Measurements from ENCODE around the gene FRYL. TPM values are rescaled to one million over a fixed set of nuclear protein-coding genes. Genes with fewer than 3 reads are reported as not detected.

The FRYL gene
- total RNA-seq, 4 donors from 2014 or later = 51.1 to 96.5 (median 70.6) TPM

DNA sequence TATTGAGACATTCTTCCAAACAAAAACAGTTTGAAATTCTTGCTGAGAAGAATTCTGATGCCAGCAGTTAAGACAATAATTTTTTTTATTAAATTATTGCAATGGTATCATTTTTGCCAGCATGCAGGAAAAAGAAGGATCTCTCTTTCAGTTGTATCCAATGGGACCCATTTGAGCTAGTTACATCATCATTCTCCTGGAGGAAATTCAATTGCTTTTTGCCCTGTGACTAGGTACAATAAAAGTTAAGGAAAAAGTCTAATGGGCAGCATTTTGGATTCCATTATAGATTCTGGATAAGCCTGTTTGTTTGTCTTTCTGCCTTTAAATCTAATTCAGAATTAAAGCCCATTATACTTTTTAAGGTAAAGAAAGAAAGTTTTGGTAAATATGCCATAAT is 10.5 kb upstream of the FRYL start:
- no peak for DNase-seq (ENCODE audit: low spot score in 2 of 2)
- TF ChIP-seq, protein P1, sequence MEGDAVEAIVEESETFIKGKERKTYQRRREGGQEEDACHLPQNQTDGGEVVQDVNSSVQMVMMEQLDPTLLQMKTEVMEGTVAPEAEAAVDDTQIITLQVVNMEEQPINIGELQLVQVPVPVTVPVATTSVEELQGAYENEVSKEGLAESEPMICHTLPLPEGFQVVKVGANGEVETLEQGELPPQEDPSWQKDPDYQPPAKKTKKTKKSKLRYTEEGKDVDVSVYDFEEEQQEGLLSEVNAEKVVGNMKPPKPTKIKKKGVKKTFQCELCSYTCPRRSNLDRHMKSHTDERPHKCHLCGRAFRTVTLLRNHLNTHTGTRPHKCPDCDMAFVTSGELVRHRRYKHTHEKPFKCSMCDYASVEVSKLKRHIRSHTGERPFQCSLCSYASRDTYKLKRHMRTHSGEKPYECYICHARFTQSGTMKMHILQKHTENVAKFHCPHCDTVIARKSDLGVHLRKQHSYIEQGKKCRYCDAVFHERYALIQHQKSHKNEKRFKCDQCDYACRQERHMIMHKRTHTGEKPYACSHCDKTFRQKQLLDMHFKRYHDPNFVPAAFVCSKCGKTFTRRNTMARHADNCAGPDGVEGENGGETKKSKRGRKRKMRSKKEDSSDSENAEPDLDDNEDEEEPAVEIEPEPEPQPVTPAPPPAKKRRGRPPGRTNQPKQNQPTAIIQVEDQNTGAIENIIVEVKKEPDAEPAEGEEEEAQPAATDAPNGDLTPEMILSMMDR (IDR thresholded peaks at IDR 0.05) = no peak
- TF ChIP-seq POLR2A (IDR thresholded peaks at IDR 0.05) = no peak
- intact Hi-C loops (cut with DNase I; ENCODE audit: low total_unique reads) = no loop called here
- no peak overlapping the region for H3K4me3 ChIP-seq (ENCODE audit: low read depth, poor library complexity, severe bottlenecking)

DNA sequence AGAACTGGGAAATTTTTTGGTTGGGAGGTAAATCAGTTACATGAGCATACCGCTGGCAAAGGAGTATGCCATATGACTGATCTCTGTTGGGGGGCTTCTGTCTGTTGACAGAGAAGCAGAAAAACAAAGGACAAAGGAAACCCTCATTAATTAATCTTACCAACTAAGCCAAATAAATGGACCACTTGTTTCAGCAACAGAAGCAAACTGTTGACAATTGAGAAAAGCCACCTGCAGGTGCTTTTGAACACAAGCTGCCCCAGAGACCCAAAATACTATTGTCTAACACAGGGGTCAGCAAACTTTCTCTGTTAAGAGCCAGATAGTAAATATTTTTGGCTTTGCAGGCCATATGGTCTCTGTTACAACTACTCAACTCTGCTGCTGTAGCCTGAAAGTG is 7.0 kb upstream of the FRYL start:
- no peak overlapping the region for H3K4me3 ChIP-seq (ENCODE audit: low read depth, poor library complexity, severe bottlenecking)
- intact Hi-C loops (cut with DNase I; ENCODE audit: low total_unique reads) = no loop called here
- WGBS, 2 donors = 63 to 88% methylated on average over 1 of the region's 1 CpG
- DNase-seq (ENCODE audit: low spot score in 2 of 2) = no peak
- no peak for TF ChIP-seq POLR2A (IDR thresholded peaks at IDR 0.05)
- TF ChIP-seq, protein P1 (IDR thresholded peaks at IDR 0.05) = no peak

DNA sequence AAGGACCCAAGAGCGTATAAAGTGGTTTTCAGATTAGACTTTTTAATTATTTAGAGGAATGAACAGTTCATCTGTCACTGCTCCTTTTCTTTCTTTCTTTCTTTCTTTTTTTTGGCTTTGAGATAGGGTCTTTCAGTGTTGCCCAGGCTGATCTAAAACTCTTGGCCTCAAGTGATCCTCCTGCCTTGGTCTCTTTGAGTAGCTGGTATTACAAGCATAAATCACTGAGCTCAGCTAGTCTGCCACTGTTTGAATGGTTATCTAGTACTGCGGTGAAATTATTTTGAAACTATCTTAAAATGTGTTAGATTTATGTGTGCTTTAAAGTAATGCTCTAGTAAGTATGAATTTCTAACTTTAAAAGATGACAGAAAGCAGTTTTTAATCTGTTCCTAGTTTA is 6.5 kb upstream of the FRYL start:
- H3K4me3 ChIP-seq (ENCODE audit: low read depth, poor library complexity, severe bottlenecking) = no peak overlapping the region
- DNase-seq (ENCODE audit: low spot score in 2 of 2) = no peak
- WGBS, 2 donors = 90 to 96% methylated on average over 2 of the region's 2 CpGs
- intact Hi-C loops (cut with DNase I; ENCODE audit: low total_unique reads) = no loop called here
- TF ChIP-seq, protein P1 (IDR thresholded peaks at IDR 0.05) = no peak
- TF ChIP-seq POLR2A (IDR thresholded peaks at IDR 0.05) = no peak

DNA sequence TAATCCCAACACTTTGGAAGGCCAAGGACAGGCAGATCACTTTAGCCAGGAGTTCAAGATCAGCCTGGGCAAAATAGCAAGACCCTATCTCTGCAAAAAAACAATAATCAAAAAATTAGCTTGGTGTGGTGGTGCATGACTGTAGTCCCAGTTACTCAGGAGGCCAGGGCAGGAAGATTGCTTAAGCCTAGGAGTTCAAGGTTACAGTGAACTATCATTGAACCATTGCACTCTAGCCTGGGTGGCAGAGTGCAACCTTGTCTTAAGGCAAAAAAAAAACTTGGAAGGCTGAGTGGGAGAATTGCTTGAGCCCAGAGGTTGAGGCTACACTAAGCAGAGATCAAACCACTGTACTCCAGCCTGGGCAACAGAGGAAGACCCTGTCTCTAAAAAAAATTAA is 5.2 kb upstream of the FRYL start:
- no peak overlapping the region for H3K4me3 ChIP-seq (ENCODE audit: low read depth, poor library complexity, severe bottlenecking)
- intact Hi-C loops (cut with DNase I; ENCODE audit: low total_unique reads) = no loop called here
- no peak for TF ChIP-seq POLR2A (IDR thresholded peaks at IDR 0.05)
- TF ChIP-seq, protein P1 (IDR thresholded peaks at IDR 0.05) = no peak
- no peak for DNase-seq (ENCODE audit: low spot score in 2 of 2)

DNA sequence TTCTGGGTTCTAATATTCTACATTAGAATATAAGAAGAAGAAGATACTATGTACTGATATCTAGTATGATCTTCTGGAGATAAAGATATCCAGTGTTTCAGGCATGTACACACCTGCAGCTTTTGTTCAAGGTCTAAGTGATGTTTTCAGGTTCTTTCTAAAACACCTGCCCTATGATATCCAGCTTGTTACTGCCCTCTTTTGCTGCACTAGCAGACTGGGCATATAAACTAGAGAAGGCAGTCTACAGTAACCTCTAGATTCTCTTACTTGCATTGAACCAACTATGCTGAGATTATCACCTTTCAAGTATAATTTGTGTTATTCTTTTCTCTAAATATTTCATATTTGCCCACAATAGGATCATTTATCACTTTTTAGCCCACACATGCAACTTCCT is 1.9 kb upstream of the FRYL start:
- H3K4me3 ChIP-seq (ENCODE audit: low read depth, poor library complexity, severe bottlenecking) = no peak overlapping the region
- TF ChIP-seq, protein P1 (IDR thresholded peaks at IDR 0.05) = no peak
- TF ChIP-seq POLR2A (IDR thresholded peaks at IDR 0.05) = no peak
- intact Hi-C loops (cut with DNase I; ENCODE audit: low total_unique reads) = no loop called here
- no peak for DNase-seq (ENCODE audit: low spot score in 2 of 2)

DNA sequence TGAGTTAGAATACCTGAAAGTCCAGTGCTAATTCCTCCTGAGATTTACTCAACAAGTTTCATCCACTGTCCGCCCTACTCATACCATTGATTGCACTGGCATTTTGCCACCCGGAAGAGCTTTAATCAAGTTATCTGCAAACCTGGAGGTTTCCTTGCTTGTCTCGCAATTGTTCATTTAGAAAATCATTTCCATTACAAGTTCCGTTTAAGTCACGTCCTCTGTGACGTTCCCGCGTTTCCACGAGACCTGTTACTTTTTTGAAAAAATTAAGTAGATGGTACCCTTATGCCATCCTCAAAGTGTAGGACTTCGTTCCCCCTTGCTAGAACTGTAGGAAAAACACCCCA is 761 bp upstream of the FRYL start:
- peak in 1 of 2 donors; percentile 52 for DNase-seq (ENCODE audit: low spot score in 2 of 2)
- H3K4me3 ChIP-seq (ENCODE audit: low read depth, poor library complexity, severe bottlenecking) = peak overlapping the region; percentile 40
- intact Hi-C loops (cut with DNase I; ENCODE audit: low total_unique reads) = no loop called here
- 0 to 1% methylated on average over 10 of the region's 10 CpGs for WGBS, 2 donors
- TF ChIP-seq POLR2A (IDR thresholded peaks at IDR 0.05) = no peak
- TF ChIP-seq, protein P1 (IDR thresholded peaks at IDR 0.05) = no peak

Data from lower leg skin (tissue), 4 donors.